HG03520 (cell line): Measurements from ENCODE around the gene TLN1.

Experiments
- ATAC-seq: cut with Tn5 transposase; IDR thresholded peaks from one replicate; pipeline ENCODE4 v1.9.1; 2021; ENCODE audit warnings: mild to moderate bottlenecking, moderate library complexity; ENCODE audit not compliant: unreplicated experiment

Gene TLN1

DNA sequence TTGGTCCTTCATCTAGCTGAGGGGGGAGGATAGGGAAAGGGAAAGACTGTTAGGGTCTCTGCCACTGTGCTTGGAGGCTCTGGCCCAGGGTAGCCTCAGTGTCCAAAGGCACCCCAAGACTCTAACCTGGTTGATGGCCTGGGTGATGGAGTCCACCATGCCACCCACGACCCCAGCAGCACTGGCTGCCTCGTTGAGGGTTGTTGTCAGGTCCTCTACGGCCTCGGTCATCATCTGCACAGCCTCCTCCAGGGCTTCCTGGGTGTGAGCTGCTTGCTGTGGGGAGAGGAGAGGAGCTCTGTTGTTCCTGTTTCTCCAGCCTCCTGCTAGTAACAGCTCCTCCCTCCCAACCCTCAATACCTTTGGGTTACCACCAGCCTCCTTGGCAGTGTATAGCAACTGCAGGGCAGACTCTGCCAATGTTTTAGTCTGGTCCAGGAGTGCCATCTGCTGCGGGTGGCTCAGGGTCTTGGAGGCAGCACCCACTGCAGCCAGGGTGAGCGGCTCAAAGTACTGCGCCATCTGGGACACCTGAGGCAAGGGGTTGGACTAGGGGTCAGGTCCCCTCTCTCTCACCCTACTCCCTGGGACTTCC is 26.1 kb downstream of the TLN1 start:
- no peak for ATAC-seq

DNA sequence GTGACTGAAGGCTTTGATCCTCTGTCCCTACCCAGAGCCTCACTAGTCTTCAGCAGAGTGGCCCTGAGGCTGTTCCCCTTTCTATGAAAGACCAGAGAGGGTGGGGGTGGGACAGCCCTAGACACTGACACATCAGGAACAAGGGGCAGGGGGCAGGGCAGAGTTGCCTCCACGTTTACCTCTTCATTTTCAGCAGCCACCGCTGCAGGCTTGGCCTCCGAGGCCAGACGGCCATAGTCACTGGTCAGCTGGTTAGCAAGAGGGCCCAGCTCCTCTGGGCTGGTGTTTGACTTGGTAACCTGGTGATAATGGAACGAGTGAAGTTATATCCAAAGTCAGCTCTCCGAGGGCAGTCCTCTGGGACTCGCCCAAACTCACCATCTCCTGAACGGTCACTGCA is 26.6 kb downstream of the TLN1 start:
- no peak for ATAC-seq

- no peak for ATAC-seq
These were observed 27.9 kb downstream of the TLN1 start for GRCh38 chr9:35703906-35704672.

DNA sequence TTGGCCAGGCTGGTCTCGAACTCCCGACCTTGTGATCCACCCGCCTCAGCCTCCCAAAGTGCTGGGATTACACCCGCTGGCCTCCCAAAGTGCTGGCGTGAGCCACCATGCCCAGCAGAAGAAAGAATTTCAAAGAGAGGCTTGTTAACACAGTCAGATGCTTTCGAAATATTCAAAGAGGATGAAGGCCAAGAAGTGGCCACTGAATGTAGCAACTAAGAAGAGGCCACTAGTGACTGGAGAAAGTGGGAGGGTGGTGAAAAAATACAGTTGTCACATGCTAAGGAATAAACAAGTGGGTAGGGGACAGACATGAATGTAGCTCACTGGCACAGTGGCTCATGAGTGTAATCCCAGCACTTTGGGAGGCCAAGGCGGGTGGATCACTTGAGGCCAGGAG is 29.3 kb downstream of the TLN1 start:
- ATAC-seq: no peak

DNA sequence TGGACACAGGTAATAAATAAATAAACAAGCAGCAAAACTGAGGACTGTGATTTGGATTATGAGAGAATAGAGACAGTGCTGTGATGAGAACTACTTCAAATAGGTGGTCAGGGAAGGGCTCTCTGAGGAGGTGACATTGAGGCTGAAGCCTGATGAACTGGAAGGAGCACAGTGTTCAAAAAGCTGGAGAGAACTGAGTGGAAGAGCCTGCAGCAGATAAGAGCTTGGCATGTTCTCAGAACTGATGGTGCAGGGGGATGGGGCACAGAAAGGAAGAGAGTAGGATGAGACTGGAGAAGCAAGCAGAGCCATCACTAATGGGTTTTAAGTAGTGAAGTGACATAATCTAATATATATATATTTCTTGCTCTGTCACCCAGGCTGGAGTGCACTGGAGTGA is 31.1 kb downstream of the TLN1 start:
- ATAC-seq: no peak

DNA sequence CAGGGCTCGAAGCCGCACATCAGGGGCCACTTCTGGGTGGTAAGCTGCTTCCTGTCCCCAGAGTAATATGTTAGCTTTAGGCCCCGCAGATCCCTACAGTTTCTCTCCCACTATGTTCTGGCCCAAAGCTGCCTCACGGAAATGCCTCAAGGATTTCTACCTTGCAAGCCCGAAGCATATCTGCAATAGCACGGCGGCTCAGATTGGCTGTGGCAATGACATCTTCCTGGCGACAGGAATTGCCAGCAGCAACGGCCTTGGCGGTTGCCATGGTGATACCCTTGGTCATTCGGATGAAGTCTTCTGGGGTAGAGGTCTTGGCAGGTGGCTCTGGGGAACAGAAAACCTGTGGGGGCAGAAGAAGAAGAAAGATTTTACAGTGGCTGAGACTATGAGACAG is 32.0 kb downstream of the TLN1 start:
- ATAC-seq: no peak

- no peak for ATAC-seq
These were observed 33.8 kb downstream of the TLN1 start for GRCh38 chr9:35698231-35698630.

DNA sequence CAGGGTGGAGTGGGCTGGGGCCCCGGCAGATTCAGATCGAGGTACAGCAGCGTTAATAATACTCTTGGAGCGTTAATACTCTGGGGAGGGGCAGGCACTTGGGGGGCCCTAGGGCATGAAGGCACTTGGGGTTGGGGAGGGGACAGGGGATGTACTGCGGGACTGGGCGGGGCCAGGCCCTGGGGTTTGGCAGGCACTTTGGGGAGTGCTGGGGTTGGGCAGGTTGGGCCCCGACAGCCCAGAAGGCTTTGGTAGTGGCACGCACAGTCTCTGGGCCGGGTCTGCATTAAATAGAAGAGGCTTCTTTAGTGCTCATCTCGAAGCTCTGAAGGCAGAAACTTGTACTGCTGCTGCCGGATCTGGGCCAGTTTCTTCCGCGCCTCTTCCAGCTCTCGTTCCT is 34.5 kb downstream of the TLN1 start:
- ATAC-seq: no peak

GRCh38 chr9:35696520-35697215 is 35.3 kb downstream of the TLN1 start:
- peak; percentile 76 for ATAC-seq

DNA sequence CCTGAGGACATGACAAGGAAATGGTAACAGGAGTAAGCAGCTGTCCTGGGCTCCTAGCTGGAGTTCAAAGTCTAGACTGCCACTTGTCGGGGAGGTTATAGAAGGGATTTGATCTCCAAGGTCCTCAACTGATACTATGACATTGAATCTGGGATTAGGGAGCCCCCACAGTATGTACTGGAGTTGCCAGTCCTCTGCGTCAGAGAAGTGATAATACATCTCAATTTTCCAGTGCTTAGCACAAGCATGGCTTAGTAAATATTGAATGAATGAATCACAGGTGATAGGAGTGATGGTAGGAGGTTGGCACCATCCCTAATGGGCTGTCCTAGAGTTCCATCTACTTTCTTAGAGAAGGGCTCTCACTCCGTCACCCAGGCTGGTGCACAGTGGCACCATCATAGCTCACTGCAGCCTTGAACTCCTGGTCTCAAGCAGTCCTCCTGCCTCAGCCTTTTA is 36.0 kb downstream of the TLN1 start:
- no peak for ATAC-seq

GRCh38 chr9:35691757-35692301 is 40.2 kb downstream of the TLN1 start:
- no peak for ATAC-seq

DNA sequence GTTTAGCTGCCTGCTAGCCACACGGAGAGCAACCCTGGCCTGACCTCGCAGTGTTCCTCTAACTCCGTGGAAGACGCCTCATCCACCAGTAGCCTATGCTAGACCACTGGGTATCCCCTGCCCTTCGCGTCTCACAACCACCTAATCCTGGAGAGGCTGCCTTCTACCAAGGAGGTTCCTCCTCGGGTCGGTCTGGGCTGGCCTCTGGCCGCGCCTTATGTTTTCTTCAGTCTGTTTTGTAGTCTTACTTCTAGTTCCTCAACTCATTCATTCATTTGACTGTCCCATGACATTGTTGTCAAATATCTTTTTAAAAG is 40.7 kb downstream of the TLN1 start:
- ATAC-seq: no peak

- no peak for ATAC-seq
These were observed 41.2 kb downstream of the TLN1 start for GRCh38 chr9:35690614-35691333.

DNA sequence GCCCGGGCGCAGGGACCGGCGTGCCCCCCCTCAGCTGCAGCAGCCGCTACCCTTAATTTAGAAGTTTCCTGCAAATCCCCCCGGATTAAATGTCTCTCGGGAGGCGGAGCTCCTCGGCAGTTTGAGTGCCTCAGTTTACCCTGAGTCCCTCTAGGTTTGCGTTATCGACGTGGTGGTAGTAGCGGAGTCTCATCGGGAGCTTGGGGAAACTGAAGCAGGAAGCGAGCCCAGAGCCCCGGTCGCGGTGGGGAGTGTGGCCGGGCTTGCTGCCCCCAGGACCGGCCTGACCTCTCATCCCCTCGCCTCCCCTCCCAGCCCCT is 41.7 kb downstream of the TLN1 start:
- ATAC-seq: no peak

- ATAC-seq: no peak
These were observed 42.3 kb downstream of the TLN1 start, which contains the start of gene TPM2 for GRCh38 chr9:35689542-35690293. Gene TPM2 (minus strand): TSS chr9:35689925. CDS start chr9:35689817, 108 bp downstream.

DNA sequence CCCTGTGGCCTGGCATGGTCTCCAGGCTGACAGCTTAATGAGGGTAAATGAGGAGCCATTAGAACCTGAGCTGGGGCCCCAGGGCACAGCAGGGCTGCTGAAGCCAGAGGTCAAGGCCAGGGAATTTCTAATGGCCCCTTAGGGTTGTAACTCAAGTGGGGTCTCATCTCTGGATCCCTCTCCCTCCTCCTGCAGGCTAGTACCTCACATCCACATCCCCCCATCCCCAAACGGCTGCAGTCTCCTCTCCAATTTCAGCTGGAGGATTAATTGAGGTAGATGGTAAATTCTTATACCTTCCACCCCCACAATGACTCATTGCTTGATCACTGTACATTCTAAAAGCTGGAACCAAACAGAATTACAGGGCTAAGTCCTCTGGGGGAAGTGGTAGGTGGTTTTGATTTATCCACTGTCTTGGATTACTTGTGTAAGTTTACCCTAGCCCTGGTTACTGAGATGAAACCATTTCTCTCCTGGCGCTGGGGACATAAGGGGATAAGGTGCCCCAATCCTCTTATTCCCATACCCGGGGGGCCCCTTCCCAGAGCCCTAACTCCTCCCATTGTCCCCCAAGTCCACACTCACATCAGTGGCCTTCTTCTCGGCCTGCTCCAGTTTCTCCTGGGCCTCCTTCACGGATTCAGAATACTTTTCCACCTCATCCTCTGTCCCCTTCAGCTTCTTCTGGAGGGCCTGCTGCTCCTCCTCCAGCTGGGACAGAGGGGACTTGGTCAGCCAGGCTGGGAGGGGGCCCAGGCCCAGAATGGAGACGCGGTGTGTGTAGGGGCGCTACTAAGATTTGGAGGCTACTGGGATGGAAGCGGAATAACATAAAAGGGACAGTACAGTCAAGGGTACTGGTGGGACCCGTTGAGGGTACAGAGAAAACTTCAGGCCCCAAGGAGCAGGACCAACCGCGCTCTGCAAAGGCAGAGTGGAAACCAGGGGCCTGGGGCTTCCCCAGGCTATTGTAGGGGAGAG is 43.1 kb downstream of the TLN1 start:
- no peak for ATAC-seq

GRCh38 chr9:35687972-35688557 is 43.9 kb downstream of the TLN1 start:
- no peak for ATAC-seq

DNA sequence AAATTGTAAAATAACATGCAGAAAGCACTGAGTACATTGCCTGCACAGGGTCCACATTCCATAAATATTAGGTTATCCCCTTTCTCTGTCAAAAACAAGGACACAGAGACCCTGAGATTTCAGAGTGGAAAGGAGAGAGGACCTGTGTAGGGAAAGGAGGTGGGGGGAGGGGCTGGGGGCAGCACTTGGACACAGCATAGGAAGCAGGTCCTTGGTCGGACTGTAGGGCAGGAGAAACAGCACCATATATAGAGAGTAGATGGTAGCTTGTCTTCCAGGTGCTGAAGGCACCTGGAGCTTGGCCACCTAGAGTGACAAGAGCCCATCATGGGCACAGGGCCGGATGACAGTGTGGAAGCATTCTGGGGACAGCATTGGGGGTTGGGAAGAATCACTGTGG is 44.7 kb downstream of the TLN1 start:
- ATAC-seq: no peak
